Activated T-helper 9 cell treated with anti-CD3 and anti-CD28 coated beads, Interleukin-2, amount 50 U/mL, for 16 hours (primary cell): ENCODE results near the gene ZHX3.

Source experiments
- DNase-seq: peaks from one replicate; pipeline ENCODE4 v3.0.0-alpha.2; 2020; ENCODE audit warnings: low read depth

ZHX3 gene

GRCh38 chr20:41355192-41355591, 37.7 kb upstream of the ZHX3 start:
- no peak for DNase-seq

- no peak for DNase-seq
Measured at GRCh38 chr20:41353530-41353929, 36.0 kb upstream of the ZHX3 start.

GRCh38 chr20:41352666-41353065, 35.1 kb upstream of the ZHX3 start:
- DNase-seq, result no peak

GRCh38 chr20:41352106-41352505, 34.6 kb upstream of the ZHX3 start:
- no peak for DNase-seq

- no peak for DNase-seq
Measured at GRCh38 chr20:41350408-41350962, 33.0 kb upstream of the ZHX3 start.

- no peak for DNase-seq
Measured at GRCh38 chr20:41349943-41350342, 32.4 kb upstream of the ZHX3 start.

GRCh38 chr20:41349266-41349665, 31.7 kb upstream of the ZHX3 start:
- DNase-seq, result no peak

GRCh38 chr20:41348430-41349172, 31.1 kb upstream of the ZHX3 start:
- no peak for DNase-seq

GRCh38 chr20:41347523-41348429, 30.2 kb upstream of the ZHX3 start:
- no peak for DNase-seq

GRCh38 chr20:41345729-41346067, 28.2 kb upstream of the ZHX3 start:
- no peak for DNase-seq

- no peak for DNase-seq
Measured at GRCh38 chr20:41344938-41345728, 27.6 kb upstream of the ZHX3 start.

GRCh38 chr20:41344477-41344876, 26.9 kb upstream of the ZHX3 start:
- DNase-seq, result no peak

GRCh38 chr20:41342474-41343464, 25.2 kb upstream of the ZHX3 start:
- DNase-seq, result no peak

GRCh38 chr20:41340327-41341055, 23.0 kb upstream of the ZHX3 start, which contains the start of gene LPIN3:
Gene LPIN3 (plus strand): TSS chr20:41340821. CDS start chr20:41345804, 4,983 bp downstream.
- peak; percentile 32 for DNase-seq

GRCh38 chr20:41339957-41340326, 22.4 kb upstream of the ZHX3 start:
- DNase-seq, result peak; percentile 73

GRCh38 chr20:41336711-41337492, 19.4 kb upstream of the ZHX3 start:
- DNase-seq, result no peak

GRCh38 chr20:41335591-41335990, 18.1 kb upstream of the ZHX3 start:
- no peak for DNase-seq

GRCh38 chr20:41334443-41335421, 17.2 kb upstream of the ZHX3 start:
- DNase-seq, result no peak
